Ectodermal cell (in vitro differentiated cells): ENCODE measurements around the gene TXNDC17.
"Not testable (repeated sequence)": the region's sequence is repeated elsewhere in the genome, so short reads cannot be mapped to it uniquely, and the experiment has no call there.

Experiments
- H3K27ac ChIP-seq: 2 replicates; pipeline ENCODE4 v1.7.0; 2013; ENCODE audit warnings: mild to moderate bottlenecking, low read depth, low read length; ENCODE audit not compliant: insufficient read depth, poor library complexity, severe bottlenecking
- H3K27me3 ChIP-seq: 2 replicates; pipeline ENCODE4 v1.7.0; 2013; ENCODE audit warnings: mild to moderate bottlenecking, low read length; ENCODE audit not compliant: insufficient read depth, control insufficient read depth, poor library complexity, severe bottlenecking
- H3K36me3 ChIP-seq: one replicate; pipeline ENCODE4 v1.7.0; 2013; ENCODE audit warnings: low read length; ENCODE audit not compliant: control insufficient read depth, insufficient read depth
- H3K4me1 ChIP-seq: one replicate; pipeline ENCODE4 v1.7.0; 2013; ENCODE audit warnings: low read length; ENCODE audit not compliant: control insufficient read depth, insufficient read depth
- H3K4me3 ChIP-seq: 2 replicates; pipeline ENCODE4 v1.7.0; 2013; ENCODE audit warnings: low read depth, low read length, control low read depth; ENCODE audit not compliant: insufficient read depth
- H3K9me3 ChIP-seq: 2 replicates; pipeline ENCODE4 v1.7.0; 2013; ENCODE audit warnings: mild to moderate bottlenecking, low read length, moderate library complexity; ENCODE audit not compliant: control insufficient read depth
- WGBS, 2 experiments: methylation state at CpG; one replicate each; pipeline ENCODE4 v1.1.7; 2013; ENCODE audit warnings: missing lambda C conversion rate in 2 of 2; 5-methylcytosine and 5-hydroxymethylcytosine counted together

TXNDC17 gene

DNA sequence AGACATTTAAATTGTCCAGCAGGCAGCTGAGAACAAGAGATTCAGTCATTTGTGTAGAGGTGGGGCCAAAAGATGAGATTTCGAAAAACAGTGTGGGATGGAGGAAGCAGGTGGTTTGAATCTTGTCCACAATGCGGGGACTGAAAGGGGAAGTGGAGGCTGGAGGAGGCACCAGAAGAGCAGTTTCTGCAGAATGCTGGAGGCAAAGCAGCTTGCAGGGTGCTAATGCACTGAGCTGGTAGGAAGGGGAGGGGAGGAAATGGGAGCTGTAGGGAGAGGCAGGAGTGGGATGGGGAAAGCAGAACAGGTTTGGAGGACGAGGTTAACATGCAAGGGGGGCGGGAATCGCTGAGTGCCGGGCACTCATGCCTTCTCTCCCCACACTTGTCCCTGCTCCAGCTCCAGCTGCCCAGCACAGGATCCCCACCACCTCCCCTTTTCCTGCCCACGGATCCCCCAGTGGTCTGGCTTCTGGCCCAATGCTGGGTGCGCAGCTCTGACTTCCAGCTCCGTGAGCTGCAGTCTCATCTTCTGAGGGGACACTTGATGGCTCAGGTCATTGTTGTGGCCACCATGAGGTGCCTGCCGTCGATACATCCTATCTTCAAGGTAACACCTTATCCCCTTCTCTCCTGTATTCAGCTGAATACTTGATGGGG lies 20.1 kb downstream of the TXNDC17 start:
- Histone ChIP-seq H3K4me1 (no peaks in the 10 kb centered on the region), H3K9me3 (no peaks in the 10 kb centered on the region), H3K27me3 (peaks cover 49% of the 10 kb centered on the region), H3K4me3 (no peak overlapping the region), H3K27ac (no peak overlapping the region), H3K36me3 (no peaks in the 10 kb centered on the region)
- 81 to 84% methylated on average over 11 of the region's 11 CpGs for WGBS, 2 experiments

DNA sequence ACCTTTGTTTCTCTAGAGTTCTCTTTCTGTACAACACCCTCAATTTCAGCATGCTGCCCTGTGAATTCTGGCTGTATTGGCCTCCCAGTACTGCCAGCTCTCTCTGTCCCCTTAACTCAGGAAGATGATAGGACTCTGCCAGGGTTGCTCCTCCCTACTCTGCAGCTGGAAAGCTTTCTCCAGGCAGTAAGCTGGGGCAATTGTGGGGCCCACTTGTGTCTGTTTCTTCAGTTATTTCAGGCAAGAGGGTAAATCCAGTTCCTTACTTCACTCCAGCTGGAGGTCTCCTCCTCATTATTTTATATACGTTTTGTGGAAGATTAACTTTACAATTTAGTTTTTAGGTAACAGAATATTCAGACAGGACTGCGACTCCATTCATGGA lies 20.6 kb downstream of the TXNDC17 start:
- Histone ChIP-seq H3K4me1 (no peaks in the 10 kb centered on the region), H3K36me3 (no peaks in the 10 kb centered on the region), H3K4me3 (no peak overlapping the region), H3K9me3 (no peaks in the 10 kb centered on the region), H3K27me3 (peaks cover 44% of the 10 kb centered on the region), H3K27ac (no peak overlapping the region)
- WGBS, 2 experiments, result 91 to 100% methylated on average over 2 of the region's 2 CpGs

- H3K27ac ChIP-seq, H3K9me3 ChIP-seq, H3K4me1 ChIP-seq, H3K36me3 ChIP-seq, H3K4me3 ChIP-seq: not testable (repeated sequence)
- 87 to 95% methylated on average over 14 of the region's 14 CpGs for WGBS, 2 experiments
- peaks cover 27% of the 10 kb centered on the region for H3K27me3 ChIP-seq
These were observed 22.3 kb downstream of the TXNDC17 start for GRCh38 chr17:6663200-6663599.

DNA sequence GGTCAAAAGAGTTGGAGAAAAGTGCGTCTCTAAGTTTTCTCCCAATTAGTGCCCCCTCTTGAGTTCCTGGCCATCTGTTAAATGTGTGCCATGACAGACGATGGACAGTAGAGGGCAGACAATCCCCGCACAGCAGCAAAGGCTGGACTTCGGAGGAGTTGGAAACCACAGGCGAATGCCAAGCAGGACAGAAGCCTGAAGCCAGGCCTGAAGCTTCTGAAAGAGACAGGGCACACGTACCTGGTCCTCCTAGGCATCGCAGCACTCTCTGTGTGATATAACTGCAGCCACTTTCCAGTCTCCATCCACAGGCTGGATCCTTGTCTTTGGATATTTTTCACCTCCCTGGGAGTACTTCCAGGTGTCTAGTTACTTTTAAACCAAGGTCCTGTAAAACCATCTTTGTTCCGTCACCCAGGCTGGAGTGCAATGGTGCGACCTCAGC lies 25.2 kb downstream of the TXNDC17 start:
- no peaks in the 10 kb centered on the region for H3K4me1 ChIP-seq
- no peaks in the 10 kb centered on the region for H3K9me3 ChIP-seq
- 28 to 31% methylated on average over 9 of the region's 9 CpGs for WGBS, 2 experiments
- peaks cover 4% of the 10 kb centered on the region for H3K27me3 ChIP-seq
- no peak overlapping the region for H3K4me3 ChIP-seq
- no peak overlapping the region for H3K27ac ChIP-seq
- no peaks in the 10 kb centered on the region for H3K36me3 ChIP-seq

- H3K27me3 ChIP-seq, result peaks cover 2% of the 10 kb centered on the region
- no peaks in the 10 kb centered on the region for H3K9me3 ChIP-seq
- WGBS, 2 experiments, result 93 to 96% methylated on average over 6 of the region's 6 CpGs
- H3K36me3 ChIP-seq, result no peaks in the 10 kb centered on the region
- no peaks in the 10 kb centered on the region for H3K4me1 ChIP-seq
- H3K27ac ChIP-seq, result no peak overlapping the region
- no peak overlapping the region for H3K4me3 ChIP-seq
These were observed 25.7 kb downstream of the TXNDC17 start for GRCh38 chr17:6666557-6666956.

GRCh38 chr17:6667516-6667915 lies 26.7 kb downstream of the TXNDC17 start:
- H3K9me3 ChIP-seq, result no peaks in the 10 kb centered on the region
- no peaks in the 10 kb centered on the region for H3K36me3 ChIP-seq
- no peak overlapping the region for H3K27ac ChIP-seq
- H3K4me1 ChIP-seq, result no peaks in the 10 kb centered on the region
- no peak overlapping the region for H3K4me3 ChIP-seq
- H3K27me3 ChIP-seq, result no peaks in the 10 kb centered on the region
- WGBS, 2 experiments, result 85 to 87% methylated on average over 6 of the region's 6 CpGs

- Histone ChIP-seq H3K36me3 (no peaks in the 10 kb centered on the region), H3K4me3 (no peak overlapping the region), H3K27ac (no peak overlapping the region), H3K27me3 (no peaks in the 10 kb centered on the region), H3K9me3 (no peaks in the 10 kb centered on the region), H3K4me1 (no peaks in the 10 kb centered on the region)
- WGBS, 2 experiments, result 92 to 94% methylated on average over 17 of the region's 17 CpGs
These were observed 27.4 kb downstream of the TXNDC17 start for GRCh38 chr17:6668219-6668618.

- WGBS, 2 experiments, result 92 to 93% methylated on average over 12 to 14 of the region's 14 CpGs
- Histone ChIP-seq H3K9me3 (no peaks in the 10 kb centered on the region), H3K4me1 (no peaks in the 10 kb centered on the region), H3K36me3 (no peaks in the 10 kb centered on the region), H3K27me3 (no peaks in the 10 kb centered on the region), H3K27ac (no peak overlapping the region), H3K4me3 (no peak overlapping the region)
These were observed 28.0 kb downstream of the TXNDC17 start for GRCh38 chr17:6668727-6669425.

GRCh38 chr17:6669479-6670212 lies 28.8 kb downstream of the TXNDC17 start:
- Histone ChIP-seq H3K4me3 (no peak overlapping the region), H3K4me1 (no peaks in the 10 kb centered on the region), H3K9me3 (no peaks in the 10 kb centered on the region), H3K27me3 (no peaks in the 10 kb centered on the region), H3K36me3 (no peaks in the 10 kb centered on the region), H3K27ac (no peak overlapping the region)
- WGBS, 2 experiments, result 86 to 88% methylated on average over 10 of the region's 10 CpGs

GRCh38 chr17:6670571-6670970 lies 29.7 kb downstream of the TXNDC17 start:
- WGBS, 2 experiments, result 93 to 94% methylated on average over 8 of the region's 8 CpGs
- H3K27ac ChIP-seq, result no peak overlapping the region
- H3K9me3 ChIP-seq, result no peaks in the 10 kb centered on the region
- H3K27me3 ChIP-seq, result no peaks in the 10 kb centered on the region
- H3K4me3 ChIP-seq, result no peak overlapping the region
- no peaks in the 10 kb centered on the region for H3K4me1 ChIP-seq
- no peaks in the 10 kb centered on the region for H3K36me3 ChIP-seq
